Colon (tissue), 2 donors: ENCODE results near the gene VAMP5.
"Not testable (repeated sequence)": the region's sequence is repeated elsewhere in the genome, so short reads cannot be mapped to it uniquely, and the experiment has no call there.

Source experiments
- FAIRE-seq: peaks from 2 replicates; lab custom pipeline; 2012; peaks lifted over from hg19 to GRCh38; lab: Jason Lieb, UNC
- donor health status: control.
- donor health status: control.

The VAMP5 gene

GRCh38 chr2:85601771-85602475 lies 17.7 kb downstream of the VAMP5 start:
- FAIRE-seq, result no peak

- FAIRE-seq, result no peak
These were observed 18.4 kb downstream of the VAMP5 start, which contains the start of gene TMEM150A for GRCh38 chr2:85602476-85603234. Gene TMEM150A, minus strand, starts transcription at chr2:85602698. Its CDS starts 750 bp downstream, at chr2:85601948.

- not testable (repeated sequence) for FAIRE-seq
These were observed 19.9 kb downstream of the VAMP5 start for GRCh38 chr2:85604133-85604444.

DNA sequence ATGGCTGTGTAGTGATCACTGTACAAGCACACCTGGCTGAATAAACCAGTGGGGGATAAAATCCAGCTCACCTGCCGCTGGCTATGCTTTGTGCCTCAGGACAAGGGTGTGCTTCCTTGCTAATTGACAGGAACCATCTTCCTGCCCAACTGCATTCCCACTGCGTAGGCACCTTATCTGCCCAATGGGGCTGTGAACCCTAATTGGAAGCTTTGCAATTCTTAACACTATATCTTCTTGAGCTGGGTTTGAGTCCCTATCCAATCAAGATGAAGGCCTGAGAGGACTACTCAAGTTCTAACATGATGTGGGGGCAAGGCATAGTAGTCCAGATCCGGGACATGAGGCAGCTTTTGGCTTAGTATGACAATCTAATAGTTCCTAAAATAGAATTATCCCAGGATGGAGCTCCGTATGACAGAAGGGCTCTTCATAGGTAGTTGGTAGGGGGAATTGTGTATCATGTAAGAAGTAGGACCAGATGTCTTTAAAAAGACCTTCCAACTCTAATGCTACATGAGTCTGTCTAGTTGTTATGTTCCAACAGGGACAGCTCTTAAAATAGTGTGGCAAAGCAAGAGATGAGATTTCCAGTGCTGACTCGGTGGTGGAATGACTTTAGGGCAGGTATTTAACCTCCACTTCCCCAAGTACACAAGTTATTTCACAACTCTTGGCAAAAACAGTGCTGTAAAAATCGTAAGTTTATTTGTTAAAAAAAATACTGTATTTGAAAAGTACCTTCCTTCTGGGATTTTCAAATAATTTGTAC lies 20.5 kb downstream of the VAMP5 start:
- FAIRE-seq, result no peak

- FAIRE-seq, result no peak
These were observed 21.3 kb downstream of the VAMP5 start for GRCh38 chr2:85605406-85606115.

DNA sequence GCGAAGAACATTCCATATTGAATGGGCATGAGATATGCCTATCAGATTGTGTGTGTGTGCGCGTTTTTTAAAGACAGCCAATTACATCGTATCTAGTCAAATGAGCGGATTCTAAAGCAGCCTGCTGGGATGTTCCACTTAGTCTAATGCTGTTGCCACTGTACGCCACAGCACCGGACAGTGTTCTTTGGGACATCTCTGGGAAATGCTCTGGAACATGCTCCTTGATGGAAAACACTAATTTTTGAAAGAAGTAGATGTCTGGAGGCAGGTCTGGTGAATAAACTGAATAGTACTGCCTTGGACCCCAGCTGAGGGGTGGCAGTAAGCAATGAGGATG lies 21.9 kb downstream of the VAMP5 start:
- FAIRE-seq, result no peak

GRCh38 chr2:85607268-85608215 lies 23.3 kb downstream of the VAMP5 start:
- no peak for FAIRE-seq

- FAIRE-seq, result no peak
These were observed 27.0 kb downstream of the VAMP5 start for GRCh38 chr2:85611217-85611704.

DNA sequence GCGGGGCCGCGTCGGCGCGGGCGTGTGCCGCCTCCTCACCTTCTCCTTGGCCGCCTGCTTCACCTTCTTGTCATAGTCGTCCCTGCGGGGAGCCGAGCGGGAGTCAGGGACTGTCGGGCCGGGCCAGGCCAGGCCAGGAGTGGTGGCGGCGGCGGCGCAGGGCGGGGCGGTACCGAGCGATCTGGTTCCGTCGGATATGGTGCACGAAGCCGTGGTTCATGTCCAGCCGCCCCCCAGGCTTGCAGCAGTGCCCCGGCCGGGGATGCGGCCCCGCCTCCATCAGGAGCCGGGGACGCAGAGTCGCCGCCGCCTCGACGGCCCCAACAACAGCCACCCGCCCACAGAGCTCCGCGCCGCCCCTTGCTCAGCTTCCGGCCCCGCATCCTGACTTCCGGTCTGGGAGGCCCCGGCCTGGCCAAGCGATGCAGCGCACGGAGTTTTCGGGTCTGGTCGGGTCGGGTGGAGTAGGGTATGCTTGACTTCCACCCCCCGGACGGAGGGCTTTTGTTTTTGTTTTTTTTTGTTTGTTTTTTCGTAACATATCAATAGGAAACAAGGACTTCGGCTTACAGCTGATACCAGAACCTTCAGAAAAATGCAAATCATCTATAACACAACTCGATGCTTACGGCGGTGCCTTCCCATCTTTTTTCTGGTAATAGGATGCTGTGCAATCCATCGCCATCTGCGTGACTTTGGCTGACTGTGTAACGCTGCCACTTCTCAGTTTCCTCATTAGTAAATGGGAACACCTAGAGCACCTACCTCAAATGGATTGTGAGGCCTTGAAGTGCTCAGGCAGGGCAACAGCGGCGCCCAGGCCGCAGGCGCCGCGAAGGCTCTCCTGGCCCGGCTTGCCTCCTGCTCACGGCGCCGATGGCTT lies 27.7 kb downstream of the VAMP5 start, which contains the start of gene C2orf68:
Gene C2orf68 (minus strand): TSS at position 362 of the 883 bp plus-strand sequence. CDS start 82 bp downstream, at position 280.
- no peak for FAIRE-seq

DNA sequence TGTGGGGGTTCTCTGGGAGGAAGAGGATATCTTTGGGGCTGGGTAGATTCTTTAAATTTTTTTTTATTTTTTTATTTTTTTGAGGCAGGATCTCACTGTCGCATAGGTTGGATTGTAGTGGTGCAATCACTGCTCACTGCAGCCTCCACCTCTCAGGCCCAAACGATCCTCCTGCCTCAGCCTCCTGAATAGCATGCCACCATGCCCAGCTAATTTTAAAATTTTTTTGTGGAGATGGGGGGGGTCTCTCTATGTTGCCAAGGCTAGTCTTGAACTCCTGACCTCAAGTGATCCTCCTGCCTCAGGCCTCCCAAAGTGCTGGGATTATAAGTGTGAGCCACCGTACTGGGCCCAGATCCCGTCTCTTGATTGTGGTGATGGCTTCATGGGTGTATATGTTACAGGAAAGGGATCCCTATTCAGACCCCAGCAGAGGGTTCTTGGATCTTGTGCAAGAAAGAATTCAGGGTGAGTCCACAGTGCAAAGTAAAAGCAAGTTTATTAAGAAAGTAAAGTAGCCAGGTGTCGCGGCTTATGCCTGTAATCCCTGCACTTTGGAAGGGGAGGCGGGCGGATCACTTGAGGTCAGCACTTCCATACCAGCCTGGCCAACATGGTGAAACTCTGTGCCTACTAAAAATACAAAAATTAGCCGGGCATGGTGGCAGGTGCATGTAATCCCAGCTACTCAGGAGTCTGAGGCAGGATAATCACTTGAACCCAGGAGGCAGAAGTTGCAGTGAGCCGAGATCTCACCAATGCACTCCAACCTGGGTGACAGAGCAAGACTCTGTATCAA lies 29.7 kb downstream of the VAMP5 start:
- FAIRE-seq, result no peak

- FAIRE-seq, result not testable (repeated sequence)
These were observed 30.5 kb downstream of the VAMP5 start for GRCh38 chr2:85614757-85615156.

GRCh38 chr2:85615413-85615728 lies 31.1 kb downstream of the VAMP5 start:
- no peak for FAIRE-seq

- not testable (repeated sequence) for FAIRE-seq
These were observed 33.5 kb downstream of the VAMP5 start for GRCh38 chr2:85617723-85618122.

- no peak for FAIRE-seq
These were observed 35.4 kb downstream of the VAMP5 start for GRCh38 chr2:85619617-85620016.

GRCh38 chr2:85621338-85621737 lies 37.1 kb downstream of the VAMP5 start:
- no peak for FAIRE-seq

DNA sequence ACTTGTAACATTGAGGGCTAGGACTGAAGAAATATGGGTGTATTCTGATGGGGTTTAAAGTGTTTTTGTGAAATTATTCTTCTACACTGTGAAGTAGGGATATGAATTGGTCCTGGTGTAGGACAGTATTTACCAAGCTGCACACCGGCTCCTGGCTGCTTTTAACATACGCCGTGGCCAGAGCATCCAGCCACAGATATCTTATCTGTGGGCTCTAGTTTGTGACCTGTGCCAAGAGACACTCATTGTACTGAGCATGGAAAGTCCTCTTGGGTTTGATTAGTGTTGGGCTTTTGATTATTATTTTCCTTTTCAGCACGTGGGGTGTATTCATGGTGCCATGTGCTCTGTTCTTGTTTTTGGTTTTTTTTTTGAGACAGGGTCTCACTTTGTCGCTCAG lies 39.8 kb downstream of the VAMP5 start:
- FAIRE-seq, result no peak

GRCh38 chr2:85628658-85629057 lies 44.4 kb downstream of the VAMP5 start:
- FAIRE-seq, result no peak

DNA sequence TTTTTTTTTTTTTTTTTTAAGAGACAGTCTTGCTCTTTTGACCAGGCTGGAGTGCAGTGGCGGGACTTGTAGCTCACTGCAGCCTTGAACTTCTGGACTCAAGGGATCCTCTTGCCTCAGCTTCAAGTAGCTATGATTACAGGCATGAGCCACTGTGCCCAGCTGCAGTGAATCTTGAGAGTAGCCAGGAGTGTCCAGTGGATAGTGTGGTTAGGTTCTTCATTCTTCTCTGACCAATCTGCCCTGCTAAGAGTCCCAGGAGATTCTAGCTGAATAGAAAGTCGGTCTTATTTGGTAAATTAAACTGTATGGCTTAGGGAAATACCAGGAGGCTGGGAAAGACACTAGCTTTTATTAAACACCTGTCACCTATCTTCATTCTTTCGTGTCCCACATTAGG lies 47.1 kb downstream of the VAMP5 start:
- no peak for FAIRE-seq

- FAIRE-seq, result no peak
These were observed 50.8 kb downstream of the VAMP5 start for GRCh38 chr2:85635011-85635410.
